ENCODE results near the gene TMEM184B. TPM values are rescaled to one million over a fixed set of nuclear protein-coding genes. Genes with fewer than 3 reads are reported as not detected.

TMEM184B gene
- total and polyA plus RNA-seq, 2 of the 8 experiments (the other 6 are each of a cell fraction or from before 2014, with no cell fraction given), result 41.6 to 81.0 TPM

- Histone ChIP-seq H3K4ac (replicated peaks; ENCODE audit: insufficient read length, low read depth, low read length) (peak overlapping the region; percentile 59), H3K9ac (replicated peaks in 1 of 4; ENCODE audit: extremely low read depth in 1 of 4, low read depth in 3 of 4, low read length in 3 of 4) (peak overlapping the region in 3 of 4 experiments; percentile 86 to 88 (median 88); a peak in 6 of 7 replicates), H2BK12ac (ENCODE audit: low read depth, low read length) (peak overlapping the region; percentile 99), H2BK5ac (ENCODE audit: low read depth, low read length) (peak overlapping the region; percentile 98), H3K4me2 (ENCODE audit: insufficient read depth in 1 of 2, low read depth in 2 of 2, low read length in 2 of 2) (peak overlapping the region; percentile 90 to 100), H3K9me3 (ENCODE audit: insufficient read depth in 2 of 2, low read depth in 1 of 2, low read length in 1 of 2) (no peaks in the 10 kb centered on the region), H3K27me3 (replicated peaks in 1 of 4; ENCODE audit: control insufficient read depth in 3 of 4, extremely low read depth in 1 of 4, insufficient read depth in 3 of 4, low read length in 3 of 4) (no peaks in the 10 kb centered on the region), H2BK15ac (ENCODE audit: low read length) (peak overlapping the region; percentile 95; the same call in 1 of the 2 replicates), H2AFZ (ENCODE audit: low read length) (0 out of 2 replicates have a peak overlapping the region, but pooled peaks have one; percentile 19), H3K23me2 (ENCODE audit: low read depth, low read length) (peaks cover 4% of the 10 kb centered on the region), H3K23ac (ENCODE audit: insufficient read length) (no peak overlapping the region), H3K79me1 (ENCODE audit: low read depth, low read length) (no peaks in the 10 kb centered on the region), H4K8ac (ENCODE audit: extremely low read depth, insufficient read depth, low read length) (peak overlapping the region; percentile 63), H4K91ac (replicated peaks; ENCODE audit: insufficient read length, low read length) (peak overlapping the region; percentile 88), H3K79me2 (ENCODE audit: control insufficient read depth in 1 of 2, insufficient read depth in 2 of 2, low read length in 2 of 2) (no peaks in the 10 kb centered on the region), H4K20me1 (replicated peaks in 1 of 2; ENCODE audit: control insufficient read depth in 1 of 2, insufficient read depth in 2 of 2, low read length in 2 of 2) (no peaks in the 10 kb centered on the region), H2BK20ac (ENCODE audit: low read length) (peak overlapping the region; percentile 2), H3K4me1 (replicated peaks in 1 of 4; ENCODE audit: control insufficient read depth in 3 of 4, insufficient read depth in 4 of 4, low read length in 3 of 4) (peaks cover 0 to 15% (median 8%) of the 10 kb centered on the region in 4 experiments; a peak in 6 of 7 replicates), H3K14ac (ENCODE audit: insufficient read length) (no peak overlapping the region), H2BK120ac (replicated peaks; ENCODE audit: low read depth, low read length) (peak overlapping the region; percentile 75), H3K27ac (ENCODE audit: low read depth, low read length) (peak overlapping the region; percentile 97), H3K18ac (ENCODE audit: extremely low read depth, low read length) (peak overlapping the region; percentile 98), H3K36me3 (ENCODE audit: control insufficient read depth in 2 of 4, insufficient read depth in 4 of 4, low read length in 3 of 4) (no peaks in the 10 kb centered on the region), H3K4me3 (ENCODE audit: extremely low read depth in 1 of 4, insufficient read depth in 2 of 4, low read depth in 3 of 4, low read length in 4 of 4) (peak overlapping the region; percentile 60 to 81 (median 70)), H2AK5ac (ENCODE audit: low read depth, low read length) (peak overlapping the region; percentile 99), H3K56ac (replicated peaks; ENCODE audit: insufficient read length, low read depth, low read length) (peak overlapping the region; percentile 78), H4K5ac (ENCODE audit: insufficient read length, low read depth, low read length) (peak overlapping the region; percentile 92)
- FAIRE-seq (no peak), DNase-seq (ENCODE audit: low read depth in 1 of 2, low spot score in 2 of 2) (no peak)
- ChIA-PET POLR2A (ENCODE audit: partially characterized antibody) (interaction anchor here (0.8 to 2.2 kb wide), 7 partner anchors 10 to 362 kb away, joined by 3 to 11 read pairs (median 3); partner anchors contain the start of genes MAFF and PICK1), CTCF (ENCODE audit: partially characterized antibody) (interaction anchor here (0.8 to 1.7 kb wide), 3 partner anchors 12 to 83 kb away, joined by 3 to 4 read pairs (median 3); no protein-coding TSS in a partner anchor)
- 58% methylated on average over 14 of the region's 14 CpGs; no CpG with 5 or more reads in 1 of the 2 experiments for WGBS, 2 experiments (ENCODE audit: extremely low coverage in 1 of 2, insufficient coverage in 1 of 2, insufficient read length in 1 of 2, insufficient replicate concordance in 2 of 2, low coverage in 1 of 2, low lambda C conversion rate in 2 of 2, missing lambda C conversion rate in 1 of 2)
- TF ChIP-seq EZH2 (IDR thresholded peaks at IDR 0.05; ENCODE audit: low read depth, low read length, severe bottlenecking) (no peak), RAD21 (IDR thresholded peaks at IDR 0.05 in 1 of 2, conservative IDR thresholded peaks at IDR 0.05 in 1 of 2; ENCODE audit: low read depth in 2 of 2, low read length in 2 of 2) (peak in 1 of 2 experiments; percentile 12; a peak in 1 of 4 replicates), CBX5 (IDR thresholded peaks at IDR 0.05; ENCODE audit: low read depth, low read length) (no peak)
- TF ChIP-seq, protein P1, sequence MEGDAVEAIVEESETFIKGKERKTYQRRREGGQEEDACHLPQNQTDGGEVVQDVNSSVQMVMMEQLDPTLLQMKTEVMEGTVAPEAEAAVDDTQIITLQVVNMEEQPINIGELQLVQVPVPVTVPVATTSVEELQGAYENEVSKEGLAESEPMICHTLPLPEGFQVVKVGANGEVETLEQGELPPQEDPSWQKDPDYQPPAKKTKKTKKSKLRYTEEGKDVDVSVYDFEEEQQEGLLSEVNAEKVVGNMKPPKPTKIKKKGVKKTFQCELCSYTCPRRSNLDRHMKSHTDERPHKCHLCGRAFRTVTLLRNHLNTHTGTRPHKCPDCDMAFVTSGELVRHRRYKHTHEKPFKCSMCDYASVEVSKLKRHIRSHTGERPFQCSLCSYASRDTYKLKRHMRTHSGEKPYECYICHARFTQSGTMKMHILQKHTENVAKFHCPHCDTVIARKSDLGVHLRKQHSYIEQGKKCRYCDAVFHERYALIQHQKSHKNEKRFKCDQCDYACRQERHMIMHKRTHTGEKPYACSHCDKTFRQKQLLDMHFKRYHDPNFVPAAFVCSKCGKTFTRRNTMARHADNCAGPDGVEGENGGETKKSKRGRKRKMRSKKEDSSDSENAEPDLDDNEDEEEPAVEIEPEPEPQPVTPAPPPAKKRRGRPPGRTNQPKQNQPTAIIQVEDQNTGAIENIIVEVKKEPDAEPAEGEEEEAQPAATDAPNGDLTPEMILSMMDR (IDR thresholded peaks at IDR 0.05; ENCODE audit: control extremely low read depth in 1 of 3, insufficient read depth in 1 of 3, low read depth in 1 of 3, low read length in 3 of 3), result peak in 1 of 3 experiments; percentile 5; a peak in 1 of 4 replicates
- TF ChIP-seq, protein P2, sequence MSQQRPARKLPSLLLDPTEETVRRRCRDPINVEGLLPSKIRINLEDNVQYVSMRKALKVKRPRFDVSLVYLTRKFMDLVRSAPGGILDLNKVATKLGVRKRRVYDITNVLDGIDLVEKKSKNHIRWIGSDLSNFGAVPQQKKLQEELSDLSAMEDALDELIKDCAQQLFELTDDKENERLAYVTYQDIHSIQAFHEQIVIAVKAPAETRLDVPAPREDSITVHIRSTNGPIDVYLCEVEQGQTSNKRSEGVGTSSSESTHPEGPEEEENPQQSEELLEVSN (IDR thresholded peaks at IDR 0.05), result peak; percentile 82
- TF ChIP-seq, protein P3, sequence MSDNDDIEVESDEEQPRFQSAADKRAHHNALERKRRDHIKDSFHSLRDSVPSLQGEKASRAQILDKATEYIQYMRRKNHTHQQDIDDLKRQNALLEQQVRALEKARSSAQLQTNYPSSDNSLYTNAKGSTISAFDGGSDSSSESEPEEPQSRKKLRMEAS (IDR thresholded peaks at IDR 0.05), result peak; percentile 77
Measured at GRCh38 chr22:38180841-38181452, 91.9 kb downstream of the TMEM184B start.
